Activated CD4-positive, alpha-beta T cell treated with anti-CD3 and anti-CD28 coated beads, Interleukin-2, amount 50 U/mL, for 4 hours (primary cell): ENCODE results near the gene TMEM247.

Experiments used
- DNase-seq, 2 experiments: peaks; one replicate each; pipeline ENCODE4 v3.0.0-alpha.2; 2020

TMEM247 gene

GRCh38 chr2:46490521-46491141 lies 11.3 kb downstream of the TMEM247 start:
- no peak for DNase-seq

- DNase-seq, result no peak
Measured at GRCh38 chr2:46492301-46492700, 12.9 kb downstream of the TMEM247 start.

- DNase-seq, result no peak
Measured at GRCh38 chr2:46493241-46493970, 14.0 kb downstream of the TMEM247 start.

GRCh38 chr2:46493971-46494250 lies 14.5 kb downstream of the TMEM247 start:
- DNase-seq, result no peak

GRCh38 chr2:46494596-46494995 lies 15.2 kb downstream of the TMEM247 start:
- DNase-seq, result no peak

- no peak for DNase-seq
Measured at GRCh38 chr2:46495231-46496030, 16.1 kb downstream of the TMEM247 start.

GRCh38 chr2:46497766-46498165 lies 18.4 kb downstream of the TMEM247 start:
- DNase-seq, result no peak

- no peak for DNase-seq
Measured at GRCh38 chr2:46498681-46499080, 19.3 kb downstream of the TMEM247 start.

- DNase-seq, result no peak
Measured at GRCh38 chr2:46499392-46499785, 20.0 kb downstream of the TMEM247 start.

- no peak for DNase-seq
Measured at GRCh38 chr2:46500801-46501200, 21.4 kb downstream of the TMEM247 start.

- no peak for DNase-seq
Measured at GRCh38 chr2:46502291-46502885, 23.0 kb downstream of the TMEM247 start.

- DNase-seq, result no peak
Measured at GRCh38 chr2:46503686-46504085, 24.3 kb downstream of the TMEM247 start.

- no peak for DNase-seq
Measured at GRCh38 chr2:46504221-46504620, 24.9 kb downstream of the TMEM247 start.

- no peak for DNase-seq
Measured at GRCh38 chr2:46504685-46505471, 25.5 kb downstream of the TMEM247 start.

- DNase-seq, result no peak
Measured at GRCh38 chr2:46505472-46505783, 26.1 kb downstream of the TMEM247 start.

- no peak for DNase-seq
Measured at GRCh38 chr2:46506131-46506706, 26.9 kb downstream of the TMEM247 start.

GRCh38 chr2:46508312-46508711 lies 28.9 kb downstream of the TMEM247 start:
- no peak for DNase-seq

- no peak for DNase-seq
Measured at GRCh38 chr2:46508759-46509158, 29.4 kb downstream of the TMEM247 start.

GRCh38 chr2:46509804-46510203 lies 30.4 kb downstream of the TMEM247 start:
- no peak for DNase-seq

- DNase-seq, result no peak
Measured at GRCh38 chr2:46510598-46511177, 31.3 kb downstream of the TMEM247 start.

- DNase-seq, result no peak
Measured at GRCh38 chr2:46512185-46512584, 32.8 kb downstream of the TMEM247 start.

GRCh38 chr2:46514738-46515137 lies 35.4 kb downstream of the TMEM247 start:
- no peak for DNase-seq
